NCI-H510A (cell line): ENCODE results near the gene PCSK9.

Experiments used
- DNase-seq: peaks from one replicate; lab custom pipeline; 2025; lab: John Stamatoyannopoulos, UW

PCSK9 gene

GRCh38 chr1:55059302-55060132 is 20.2 kb downstream of the PCSK9 start:
- no peak for DNase-seq

DNA sequence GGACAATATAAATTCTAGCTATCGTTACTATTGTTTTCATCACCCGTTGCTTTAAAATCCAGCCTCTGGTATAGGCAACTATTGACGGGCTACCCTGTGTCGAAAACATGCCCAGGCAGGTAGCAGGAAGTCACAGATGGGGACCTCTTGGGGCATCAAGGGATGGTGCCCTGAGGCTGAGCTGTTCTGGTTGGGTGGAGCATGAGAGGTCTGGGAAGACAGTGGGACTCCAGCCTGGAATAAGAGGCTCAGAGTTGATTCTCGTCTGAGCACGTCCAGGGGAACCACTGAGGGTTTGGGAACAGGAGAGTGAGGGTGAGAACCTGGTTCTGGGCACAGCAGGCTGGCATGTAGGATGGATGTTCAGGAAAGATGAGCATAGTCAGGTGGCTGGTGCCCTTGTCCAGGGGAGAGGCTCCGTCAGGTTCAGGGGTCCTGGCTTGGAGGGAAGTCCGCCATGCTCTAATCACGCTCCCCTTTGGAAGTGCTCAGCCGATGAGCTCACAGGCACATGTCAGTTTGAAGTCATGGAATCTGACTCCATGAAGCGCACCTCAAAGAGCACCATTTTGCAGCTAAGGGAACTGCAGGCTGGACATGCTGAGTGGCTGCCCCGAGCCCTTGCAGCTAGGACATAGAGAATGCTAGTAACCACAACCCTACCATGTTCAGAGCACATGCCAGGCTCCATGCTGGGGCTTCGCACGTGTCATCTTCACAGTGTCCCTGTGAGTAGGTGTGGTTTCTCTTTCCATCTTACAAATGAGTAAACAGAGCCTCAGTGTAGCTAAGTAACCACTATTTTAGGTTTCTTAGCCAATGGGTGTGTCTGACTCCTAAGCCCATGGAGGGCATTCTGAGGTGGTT is 21.0 kb downstream of the PCSK9 start:
- DNase-seq: no peak

DNA sequence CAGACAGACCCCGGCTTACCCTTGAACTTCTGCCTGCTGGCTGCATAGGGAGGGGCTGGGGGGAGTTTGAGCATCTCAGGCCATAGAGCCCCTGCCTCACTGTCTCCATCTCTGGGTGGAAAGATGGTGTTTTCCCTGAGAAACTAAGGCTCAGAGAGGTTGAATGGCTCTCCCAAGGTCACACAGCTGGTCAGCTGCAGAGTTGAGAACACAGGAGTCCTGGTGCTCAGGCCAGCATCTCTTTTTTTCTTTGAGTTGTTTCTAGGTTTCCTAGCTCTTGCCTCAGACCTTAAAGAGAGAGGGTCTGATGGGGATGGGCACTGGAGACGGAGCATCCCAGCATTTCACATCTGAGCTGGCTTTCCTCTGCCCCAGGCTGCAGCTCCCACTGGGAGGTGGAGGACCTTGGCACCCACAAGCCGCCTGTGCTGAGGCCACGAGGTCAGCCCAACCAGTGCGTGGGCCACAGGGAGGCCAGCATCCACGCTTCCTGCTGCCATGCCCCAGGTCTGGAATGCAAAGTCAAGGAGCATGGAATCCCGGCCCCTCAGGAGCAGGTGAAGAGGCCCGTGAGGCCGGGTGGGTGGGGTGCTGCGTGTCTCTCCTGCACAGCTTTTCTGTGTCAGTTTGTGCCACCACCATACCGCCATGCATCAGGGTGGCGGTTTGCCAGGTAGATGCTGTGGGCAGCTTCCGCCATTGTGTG is 21.8 kb downstream of the PCSK9 start:
- DNase-seq: no peak

GRCh38 chr1:55061706-55062321 is 22.5 kb downstream of the PCSK9 start:
- no peak for DNase-seq

GRCh38 chr1:55062801-55063576 is 23.6 kb downstream of the PCSK9 start:
- no peak for DNase-seq

DNA sequence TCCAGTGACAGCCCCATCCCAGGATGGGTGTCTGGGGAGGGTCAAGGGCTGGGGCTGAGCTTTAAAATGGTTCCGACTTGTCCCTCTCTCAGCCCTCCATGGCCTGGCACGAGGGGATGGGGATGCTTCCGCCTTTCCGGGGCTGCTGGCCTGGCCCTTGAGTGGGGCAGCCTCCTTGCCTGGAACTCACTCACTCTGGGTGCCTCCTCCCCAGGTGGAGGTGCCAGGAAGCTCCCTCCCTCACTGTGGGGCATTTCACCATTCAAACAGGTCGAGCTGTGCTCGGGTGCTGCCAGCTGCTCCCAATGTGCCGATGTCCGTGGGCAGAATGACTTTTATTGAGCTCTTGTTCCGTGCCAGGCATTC is 24.2 kb downstream of the PCSK9 start:
- DNase-seq: no peak

- no peak for DNase-seq
These were observed 24.8 kb downstream of the PCSK9 start for GRCh38 chr1:55064071-55064581.

GRCh38 chr1:55064861-55065263 is 25.5 kb downstream of the PCSK9 start:
- no peak for DNase-seq

GRCh38 chr1:55065648-55066047 is 26.3 kb downstream of the PCSK9 start:
- no peak for DNase-seq

GRCh38 chr1:55067022-55067778 is 27.9 kb downstream of the PCSK9 start:
- no peak for DNase-seq

GRCh38 chr1:55067914-55068313 is 28.6 kb downstream of the PCSK9 start:
- DNase-seq: no peak

- no peak for DNase-seq
These were observed 29.3 kb downstream of the PCSK9 start for GRCh38 chr1:55068638-55069037.

DNA sequence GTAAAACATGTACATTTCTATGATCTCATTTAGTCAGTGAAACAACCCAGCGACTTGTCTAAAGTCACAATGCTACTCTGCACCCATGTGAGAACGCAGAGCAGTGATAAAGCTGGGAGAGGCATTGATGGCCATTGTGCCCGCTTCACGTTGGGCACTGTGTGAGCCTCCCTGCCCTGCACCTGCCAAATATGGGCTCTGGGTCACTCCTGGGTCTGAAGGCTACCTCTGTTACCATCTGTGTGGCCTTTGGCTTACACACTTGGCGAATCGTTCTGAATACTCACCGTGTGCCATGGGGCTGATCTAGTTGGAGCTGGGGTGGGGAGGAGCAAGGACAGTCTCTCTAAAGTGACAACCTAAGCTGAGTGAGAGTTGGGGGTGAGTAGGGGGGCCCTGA is 29.9 kb downstream of the PCSK9 start:
- no peak for DNase-seq

- no peak for DNase-seq
These were observed 31.2 kb downstream of the PCSK9 start for GRCh38 chr1:55070293-55071164.

- no peak for DNase-seq
These were observed 32.1 kb downstream of the PCSK9 start for GRCh38 chr1:55071477-55071876.

DNA sequence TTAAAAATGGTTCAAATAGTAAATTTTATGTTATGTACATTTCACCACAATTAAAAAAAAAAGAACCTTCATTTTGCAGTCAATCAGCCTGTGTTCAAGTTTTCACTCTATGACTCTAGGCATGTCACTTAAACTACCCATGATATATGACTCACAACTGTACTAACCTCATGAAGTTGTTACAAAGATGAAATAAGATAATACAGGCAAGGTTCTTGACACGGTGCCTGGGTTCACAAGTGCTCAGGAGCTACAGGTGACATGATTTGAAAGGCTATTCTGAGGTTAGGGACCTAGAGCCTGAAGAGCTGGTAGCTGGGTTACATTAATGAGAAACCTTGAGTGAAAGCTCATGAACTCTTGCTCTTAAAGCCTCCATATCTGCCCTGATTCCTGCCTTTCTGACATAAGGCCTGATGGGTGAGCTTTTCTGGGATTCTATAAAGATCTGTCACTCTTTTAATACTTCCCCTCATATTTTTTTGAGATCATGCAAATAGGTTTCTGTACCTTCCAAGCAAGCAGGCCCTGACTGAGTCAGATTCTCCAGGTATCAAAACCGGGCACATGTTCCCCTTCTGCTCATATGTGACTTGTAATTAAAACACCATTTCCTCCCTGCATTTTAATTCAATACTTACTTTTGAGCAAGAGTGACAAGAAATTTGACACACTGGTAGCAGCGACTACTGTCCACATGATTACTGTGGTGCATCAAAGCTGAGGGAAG is 34.0 kb downstream of the PCSK9 start:
- peak; percentile 16 for DNase-seq

DNA sequence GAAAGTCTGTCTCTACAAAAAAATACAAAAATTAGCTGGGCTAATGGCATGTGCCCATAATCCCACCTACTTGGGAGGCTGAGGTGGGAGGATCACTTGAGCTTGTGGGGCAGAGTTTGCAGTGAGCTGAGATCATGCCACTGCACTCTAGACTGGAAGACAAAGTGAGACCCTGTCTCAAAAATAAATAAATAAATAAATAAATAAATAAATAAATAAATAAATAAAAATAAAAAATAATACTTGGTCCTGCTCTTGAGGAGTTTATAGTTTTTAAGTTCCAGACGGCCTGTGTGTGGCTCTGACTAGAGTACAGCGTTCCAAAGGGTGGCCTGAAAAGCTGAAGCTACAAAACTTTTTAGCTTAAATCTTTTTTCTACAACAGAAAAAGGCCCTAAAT is 35.1 kb downstream of the PCSK9 start:
- no peak for DNase-seq

- DNase-seq: no peak
These were observed 37.0 kb downstream of the PCSK9 start for GRCh38 chr1:55076356-55076755.

DNA sequence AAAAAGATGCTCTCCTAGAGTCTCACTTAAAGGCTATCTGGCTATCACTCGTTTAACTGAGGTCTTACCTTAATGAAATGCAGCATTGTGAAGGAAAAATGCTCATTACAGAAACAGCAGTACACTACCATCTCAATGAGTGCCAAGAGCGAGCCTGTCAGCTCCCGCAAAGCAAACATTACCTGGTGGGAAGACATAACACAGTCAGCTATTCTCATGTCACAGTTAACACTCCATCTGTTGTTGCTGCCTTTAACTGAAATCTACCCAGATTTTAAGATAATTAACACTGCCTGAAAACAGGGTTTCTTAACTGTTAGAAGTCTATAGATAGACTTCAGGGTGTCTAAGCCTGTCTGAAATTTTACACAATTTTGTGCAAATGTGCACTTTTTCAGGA is 39.1 kb downstream of the PCSK9 start:
- no peak for DNase-seq
